H9 (cell line): ENCODE data around the gene HCN1. TPM values are rescaled to one million over a fixed set of nuclear protein-coding genes. Genes with fewer than 3 reads are reported as not detected.

Experiments
- DNase-seq: peaks from one replicate; pipeline ENCODE4 v3.0.0-alpha.2; 2017
- H2AFZ ChIP-seq: one replicate; pipeline ENCODE4 v1.6.1; 2013; ENCODE audit warnings: mild to moderate bottlenecking, low read length, control low read depth, moderate library complexity
- H2AK5ac ChIP-seq: 2 replicates; pipeline ENCODE4 v1.6.1; 2013; ENCODE audit warnings: low read length, control low read depth, mixed read lengths; ENCODE audit not compliant: insufficient read length
- H2BK120ac ChIP-seq: one replicate; pipeline ENCODE4 v1.6.1; 2013; ENCODE audit warnings: low read depth, mild to moderate bottlenecking, low read length, control low read depth, inconsistent platforms; ENCODE audit not compliant: poor library complexity, severe bottlenecking
- H2BK12ac ChIP-seq: 2 replicates; pipeline ENCODE4 v1.6.1; 2013; ENCODE audit warnings: low read length, control low read depth, mixed read lengths, low read depth; ENCODE audit not compliant: insufficient read length
- H2BK15ac ChIP-seq: 2 replicates; pipeline ENCODE4 v1.6.1; 2013; ENCODE audit warnings: low read depth, low read length, control low read depth
- H2BK20ac ChIP-seq: one replicate; pipeline ENCODE4 v1.6.1; 2013; ENCODE audit warnings: low read depth, mild to moderate bottlenecking, low read length, control low read depth, inconsistent platforms; ENCODE audit not compliant: poor library complexity, severe bottlenecking
- H2BK5ac ChIP-seq: 2 replicates; pipeline ENCODE4 v1.6.1; 2013; ENCODE audit warnings: low read length, control low read depth, mixed read lengths; ENCODE audit not compliant: insufficient read length
- H3K14ac ChIP-seq: 2 replicates; pipeline ENCODE4 v1.6.1; 2013; ENCODE audit warnings: low read length, control low read depth; ENCODE audit not compliant: insufficient read depth
- H3K18ac ChIP-seq: 2 replicates; pipeline ENCODE4 v1.6.1; 2013; ENCODE audit warnings: low read depth, mild to moderate bottlenecking, mixed read lengths, low read length, control low read depth; ENCODE audit not compliant: insufficient read length
- H3K23ac ChIP-seq: 2 replicates; pipeline ENCODE4 v1.6.1; 2013; ENCODE audit warnings: low read length, control low read depth, mixed read lengths, low read depth; ENCODE audit not compliant: insufficient read length
- H3K23me2 ChIP-seq: 2 replicates; pipeline ENCODE4 v1.6.1; 2013; ENCODE audit warnings: low read depth, mild to moderate bottlenecking, mixed read lengths, low read length, control low read depth; ENCODE audit not compliant: insufficient read length, poor library complexity, severe bottlenecking
- H3K27ac ChIP-seq: 2 replicates; pipeline ENCODE4 v1.5.1; 2013; ENCODE audit warnings: low read length, control low read depth, mixed read lengths, low read depth; ENCODE audit not compliant: insufficient read length
- H3K27me3 ChIP-seq: 2 replicates; pipeline ENCODE4 v1.6.1; 2013; ENCODE audit warnings: low read length, control low read depth, inconsistent platforms; ENCODE audit not compliant: insufficient read depth
- H3K4ac ChIP-seq: 2 replicates; pipeline ENCODE4 v1.6.1; 2013; ENCODE audit warnings: low read depth, mild to moderate bottlenecking, control low read depth, inconsistent platforms, low read length, moderate library complexity
- H3K4me1 ChIP-seq: 2 replicates; pipeline ENCODE4 v1.6.1; 2013; ENCODE audit warnings: low read length, control low read depth, inconsistent platforms; ENCODE audit not compliant: insufficient read depth
- H3K4me2 ChIP-seq: 2 replicates; pipeline ENCODE4 v1.6.1; 2013; ENCODE audit warnings: low read length, control low read depth, mixed read lengths; ENCODE audit not compliant: insufficient read length, insufficient read depth
- H3K56ac ChIP-seq: 2 replicates; pipeline ENCODE4 v1.6.1; 2013; ENCODE audit warnings: low read depth, mild to moderate bottlenecking, mixed read lengths, low read length, control low read depth; ENCODE audit not compliant: insufficient read length
- H3K79me1 ChIP-seq: 2 replicates; pipeline ENCODE4 v1.6.1; 2013; ENCODE audit warnings: low read depth, mild to moderate bottlenecking, moderate library complexity, low read length, control low read depth, inconsistent platforms; ENCODE audit not compliant: insufficient read depth, poor library complexity, severe bottlenecking
- H3K79me2 ChIP-seq: 2 replicates; pipeline ENCODE4 v1.6.1; 2013; ENCODE audit warnings: low read length, control low read depth, inconsistent platforms; ENCODE audit not compliant: insufficient read depth
- H3K9ac ChIP-seq: 2 replicates; pipeline ENCODE4 v1.6.1; 2013; ENCODE audit warnings: low read length, control low read depth, mixed read lengths; ENCODE audit not compliant: insufficient read length; ENCODE audit errors: extremely low read depth
- H3K9me3 ChIP-seq: one replicate; pipeline ENCODE4 v1.6.1; 2013; ENCODE audit warnings: low read depth, low read length, inconsistent platforms; ENCODE audit not compliant: control insufficient read depth
- H3T11ph ChIP-seq: one replicate; pipeline ENCODE4 v1.6.1; 2013; ENCODE audit warnings: mild to moderate bottlenecking, low read length, control low read depth, inconsistent platforms
- H4K20me1 ChIP-seq: one replicate; pipeline ENCODE4 v1.6.1; 2013; ENCODE audit not compliant: control insufficient read depth, insufficient read length, insufficient read depth
- H4K5ac ChIP-seq: 2 replicates; pipeline ENCODE4 v1.6.1; 2013; ENCODE audit warnings: low read depth, mild to moderate bottlenecking, mixed read lengths, low read length, control low read depth; ENCODE audit not compliant: insufficient read length
- H4K8ac ChIP-seq: replicated peaks from 2 replicates; pipeline ENCODE4 v1.6.1; 2013; ENCODE audit warnings: low read length, control low read depth, mixed read lengths, low read depth; ENCODE audit not compliant: insufficient read length
- H4K91ac ChIP-seq: 2 replicates; pipeline ENCODE4 v1.6.1; 2013; ENCODE audit warnings: low read depth, mild to moderate bottlenecking, moderate library complexity, mixed read lengths, low read length, control low read depth; ENCODE audit not compliant: insufficient read length
- H3K27ac Mint-ChIP-seq, 3 experiments: 2 replicates in 2 of 3; 3 replicates in 1 of 3; pipeline ENCODE4 v1.8.0; 2020 to 2021; ENCODE audit warnings: mixed read lengths in 3 of 3, mild to moderate bottlenecking in 1 of 3, moderate library complexity in 1 of 3
- H3K27me3 Mint-ChIP-seq: 2 replicates; pipeline ENCODE4 v1.8.0; 2021; ENCODE audit warnings: low read depth, mild to moderate bottlenecking, moderate library complexity, mixed read lengths
- H3K36me3 Mint-ChIP-seq, 3 experiments: 2 replicates in 2 of 3; 3 replicates in 1 of 3; pipeline ENCODE4 v1.8.0; 2020 to 2021; ENCODE audit warnings: low read depth in 3 of 3, mixed read lengths in 3 of 3; ENCODE audit not compliant: insufficient read depth in 1 of 3
- H3K4me1 Mint-ChIP-seq, 2 experiments: 2 replicates each; pipeline ENCODE4 v1.8.0; 2020; ENCODE audit warnings: mixed read lengths in 2 of 2
- H3K4me3 Mint-ChIP-seq, 2 experiments: 2 replicates in 1 of 2; 3 replicates in 1 of 2; pipeline ENCODE4 v1.8.0; 2020 to 2021; ENCODE audit warnings: mild to moderate bottlenecking in 2 of 2, mixed read lengths in 2 of 2, moderate library complexity in 1 of 2
- H3K9me3 Mint-ChIP-seq, 2 experiments: 2 replicates in 1 of 2; 3 replicates in 1 of 2; pipeline ENCODE4 v1.8.0; 2020; ENCODE audit warnings: mild to moderate bottlenecking in 2 of 2, mixed read lengths in 2 of 2, moderate library complexity in 1 of 2
- WGBS: extraction: QIAGEN DNeasy Blood & Tissue Kit; methylation state at CpG from one replicate; pipeline ENCODE4 v1.1.7; 2013; ENCODE audit warnings: missing lambda C conversion rate, low lambda C conversion rate, mixed read lengths; ENCODE audit not compliant: insufficient read length; ENCODE audit errors: extremely low coverage; 5-methylcytosine and 5-hydroxymethylcytosine counted together
- total RNA-seq: library from RNA; stranded (reverse); gene quantifications from 2 replicates; pipeline ENCODE4 v1.2.1, GENCODE V29; 2021
- TF ChIP-seq, protein P1 (sequence below): fragments of 200-600 bp; sonication (generic); conservative IDR thresholded peaks from 3 replicates; pipeline ENCODE4 v1.8.0; 2021; ENCODE audit warnings: antibody characterized with exemption, mild to moderate bottlenecking

Gene HCN1
- total RNA-seq, 1 experiment from 2014 or later: 4.6 TPM

- H3K4ac ChIP-seq: no peak overlapping the region
- H2AK5ac ChIP-seq: no peak overlapping the region
- no peaks in the 10 kb centered on the region for H3K79me2 ChIP-seq
- no peak overlapping the region for H2BK120ac ChIP-seq
- no peaks in the 10 kb centered on the region for H3K27me3 ChIP-seq
- H2BK12ac ChIP-seq: no peak overlapping the region
- H2BK15ac ChIP-seq: no peak overlapping the region
- H3K4me2 ChIP-seq: no peak overlapping the region
- no peak overlapping the region for H4K91ac ChIP-seq
- no peak overlapping the region for H3K4me3 Mint-ChIP-seq
- no peaks in the 10 kb centered on the region for H3K36me3 Mint-ChIP-seq
- no peak overlapping the region for H3T11ph ChIP-seq
- no peaks in the 10 kb centered on the region for H3K9me3 ChIP-seq
- H3K27ac ChIP-seq: no peak overlapping the region
- H2BK5ac ChIP-seq: no peak overlapping the region
- no peaks in the 10 kb centered on the region for H3K9me3 Mint-ChIP-seq
- H2AFZ ChIP-seq: peak overlapping the region; percentile 64
- peaks cover 2 to 3% of the 10 kb centered on the region in 2 experiments; a peak in 3 of 4 replicates for H3K4me1 Mint-ChIP-seq
- no peak overlapping the region for H3K14ac ChIP-seq
- H3K9ac ChIP-seq: no peak overlapping the region
- no peak overlapping the region for H3K18ac ChIP-seq
- no peaks in the 10 kb centered on the region for H3K23me2 ChIP-seq
- H3K56ac ChIP-seq: no peak overlapping the region
- no peaks in the 10 kb centered on the region for H3K4me1 ChIP-seq
- no CpG with 5 or more reads among the region's 2 CpGs for WGBS
- H3K23ac ChIP-seq: no peak overlapping the region
- no peak overlapping the region for H2BK20ac ChIP-seq
- H3K27me3 Mint-ChIP-seq: no peaks in the 10 kb centered on the region
- H3K79me1 ChIP-seq: no peaks in the 10 kb centered on the region
- H3K27ac Mint-ChIP-seq: peak overlapping the region in 2 of 3 experiments; percentile 87 to 90; a peak in 3 of 7 replicates
- H4K8ac ChIP-seq: no peak overlapping the region
- TF ChIP-seq, protein P1, sequence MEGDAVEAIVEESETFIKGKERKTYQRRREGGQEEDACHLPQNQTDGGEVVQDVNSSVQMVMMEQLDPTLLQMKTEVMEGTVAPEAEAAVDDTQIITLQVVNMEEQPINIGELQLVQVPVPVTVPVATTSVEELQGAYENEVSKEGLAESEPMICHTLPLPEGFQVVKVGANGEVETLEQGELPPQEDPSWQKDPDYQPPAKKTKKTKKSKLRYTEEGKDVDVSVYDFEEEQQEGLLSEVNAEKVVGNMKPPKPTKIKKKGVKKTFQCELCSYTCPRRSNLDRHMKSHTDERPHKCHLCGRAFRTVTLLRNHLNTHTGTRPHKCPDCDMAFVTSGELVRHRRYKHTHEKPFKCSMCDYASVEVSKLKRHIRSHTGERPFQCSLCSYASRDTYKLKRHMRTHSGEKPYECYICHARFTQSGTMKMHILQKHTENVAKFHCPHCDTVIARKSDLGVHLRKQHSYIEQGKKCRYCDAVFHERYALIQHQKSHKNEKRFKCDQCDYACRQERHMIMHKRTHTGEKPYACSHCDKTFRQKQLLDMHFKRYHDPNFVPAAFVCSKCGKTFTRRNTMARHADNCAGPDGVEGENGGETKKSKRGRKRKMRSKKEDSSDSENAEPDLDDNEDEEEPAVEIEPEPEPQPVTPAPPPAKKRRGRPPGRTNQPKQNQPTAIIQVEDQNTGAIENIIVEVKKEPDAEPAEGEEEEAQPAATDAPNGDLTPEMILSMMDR: peak; percentile 87
- peak; percentile 52 for DNase-seq
- no peak overlapping the region for H4K5ac ChIP-seq
- H4K20me1 ChIP-seq: no peaks in the 10 kb centered on the region
Measured at GRCh38 chr5:45521067-45521466, 175.1 kb downstream of the HCN1 start.
